Thoracic aorta (tissue), 2 donors: ENCODE results near the gene PLA2G4A. TPM values are rescaled to one million over a fixed set of nuclear protein-coding genes. Genes with fewer than 3 reads are reported as not detected.

Source experiments
- ATAC-seq: fragments of 150-250 bp; one replicate; pipeline ENCODE4 v1.8.0; 2017; ENCODE audit warnings: low read depth; ENCODE audit not compliant: insufficient number of reproducible peaks, low FRiP score
- DNase-seq: peaks from one replicate; pipeline ENCODE4 v3.0.0-alpha.2; 2020; ENCODE audit warnings: low spot score
- H3K27ac ChIP-seq, 2 donors: fragments of 200-600 bp; sonication (generic); 1 replicate in 1 of 2; 2 replicates in 1 of 2; pipeline ENCODE4 v1.5.1; 2016; ENCODE audit warnings: mild to moderate bottlenecking in 2 of 2, moderate library complexity in 2 of 2
- H3K27me3 ChIP-seq: fragments of 200-600 bp; sonication (generic); replicated peaks from 2 replicates; pipeline ENCODE4 v1.6.0; 2016; ENCODE audit warnings: mild to moderate bottlenecking; ENCODE audit not compliant: insufficient read depth
- H3K36me3 ChIP-seq: fragments of 200-600 bp; sonication (generic); one replicate; pipeline ENCODE4 v1.5.1; 2016
- H3K4me1 ChIP-seq, 2 donors: fragments of 200-600 bp; sonication (generic); 1 replicate in 1 of 2; 2 replicates in 1 of 2; pipeline versions ENCODE4 v1.5.1 to v1.6.0; 2016; ENCODE audit warnings: low read depth in 2 of 2, mild to moderate bottlenecking in 1 of 2; ENCODE audit not compliant: control insufficient read depth in 1 of 2
- H3K4me3 ChIP-seq: fragments of 200-600 bp; sonication (generic); 2 replicates; pipeline ENCODE4 v1.5.1; 2016; ENCODE audit warnings: mild to moderate bottlenecking
- H3K9me3 ChIP-seq: fragments of 200-600 bp; sonication (generic); 2 replicates; pipeline ENCODE4 v1.5.1; 2016
- CTCF ChIP-seq: fragments of 200-600 bp; sonication (generic); IDR thresholded peaks from one replicate; pipeline ENCODE4 v1.5.1; 2019; ENCODE audit warnings: antibody characterized with exemption
- total RNA-seq, 2 donors: library from RNA; depleted of rRNA; stranded (reverse); fragments of >200 nt; gene quantifications; one replicate each; pipeline versions ENCODE4 v1.1.0 to v1.2.3, GENCODE V29; 2016

Gene PLA2G4A
- total RNA-seq, 2 donors from 2014 or later, result 5.2 to 8.8 TPM

- H3K27ac ChIP-seq, result no peak overlapping the region
- TF ChIP-seq CTCF, result no peak
Observed at GRCh38 chr1:186854102-186854501, 25.4 kb downstream of the PLA2G4A start.

GRCh38 chr1:186858923-186859322, 30.2 kb downstream of the PLA2G4A start:
- H3K27ac ChIP-seq, result no peak overlapping the region
- ATAC-seq, result no peak
- H3K36me3 ChIP-seq, result no peaks in the 10 kb centered on the region
- TF ChIP-seq CTCF, result no peak
- H3K27me3 ChIP-seq, result no peaks in the 10 kb centered on the region
- no peak overlapping the region for H3K4me3 ChIP-seq
- no peaks in the 10 kb centered on the region for H3K9me3 ChIP-seq
- no peak for DNase-seq
- H3K4me1 ChIP-seq, result peaks cover 0 to 5% of the 10 kb centered on the region in 2 donors

More at GRCh38 chr1:186854102-186854501, 25.4 kb downstream of the PLA2G4A start:
- Histone ChIP-seq H3K4me3 (no peak overlapping the region), H3K9me3 (no peaks in the 10 kb centered on the region), H3K36me3 (no peaks in the 10 kb centered on the region), H3K4me1 (peaks cover 0 to 5% of the 10 kb centered on the region in 2 donors), H3K27me3 (no peaks in the 10 kb centered on the region)
- DNase-seq (no peak), ATAC-seq (no peak)

GRCh38 chr1:186859995-186860394, 31.2 kb downstream of the PLA2G4A start:
- Histone ChIP-seq H3K9me3 (no peaks in the 10 kb centered on the region), H3K4me3 (no peak overlapping the region), H3K36me3 (no peaks in the 10 kb centered on the region), H3K27ac (no peak overlapping the region), H3K27me3 (no peaks in the 10 kb centered on the region), H3K4me1 (peaks cover 0 to 5% of the 10 kb centered on the region in 2 donors)
- no peak for DNase-seq
- TF ChIP-seq CTCF, result no peak
- ATAC-seq, result no peak

- Histone ChIP-seq H3K9me3 (no peaks in the 10 kb centered on the region), H3K4me1 (no peaks in the 10 kb centered on the region), H3K36me3 (no peaks in the 10 kb centered on the region), H3K27me3 (no peaks in the 10 kb centered on the region), H3K4me3 (no peak overlapping the region), H3K27ac (no peak overlapping the region)
- ATAC-seq, result no peak
- no peak for DNase-seq
- no peak for TF ChIP-seq CTCF
Observed at GRCh38 chr1:186864296-186864695, 35.5 kb downstream of the PLA2G4A start.

- ATAC-seq (no peak), DNase-seq (no peak)
- Histone ChIP-seq H3K36me3 (no peaks in the 10 kb centered on the region), H3K9me3 (no peaks in the 10 kb centered on the region), H3K27me3 (no peaks in the 10 kb centered on the region), H3K27ac (no peak overlapping the region), H3K4me3 (no peak overlapping the region), H3K4me1 (no peaks in the 10 kb centered on the region)
- no peak for TF ChIP-seq CTCF
Observed at GRCh38 chr1:186865253-186865652, 36.5 kb downstream of the PLA2G4A start.
